Gastroesophageal sphincter (tissue), 4 donors: ENCODE results near the gene METTL25B. TPM values are rescaled to one million over a fixed set of nuclear protein-coding genes. Genes with fewer than 3 reads are reported as not detected.
A peak's percentile ranks its signal among the peaks of the same experiment; 100 is the strongest.
"Not testable (repeated sequence)": the region's sequence is repeated elsewhere in the genome, so short reads cannot be mapped to it uniquely, and the experiment has no call there.

Experiments
- ATAC-seq: fragments of 150-250 bp; one replicate; pipeline ENCODE4 v1.9.1; 2016; ENCODE audit warnings: mild to moderate bottlenecking, moderate library complexity
- H3K27ac ChIP-seq, 4 donors: fragments of 200-600 bp; sonication (generic) in 3 of 4; 1 replicate in 3 of 4; 2 replicates in 1 of 4; pipeline ENCODE4 v1.5.1; 2016 to 2019
- H3K27me3 ChIP-seq: fragments of 200-600 bp; sonication (generic); one replicate; pipeline ENCODE4 v1.5.1; 2019
- H3K36me3 ChIP-seq, 2 donors: fragments of 200-600 bp; sonication (generic); one replicate each; pipeline ENCODE4 v1.5.1; 2019; ENCODE audit warnings: control low read depth in 1 of 2
- H3K4me1 ChIP-seq, 3 donors: fragments of 200-600 bp; sonication (generic); 1 replicate in 2 of 3; 2 replicates in 1 of 3; pipeline ENCODE4 v1.5.1; 2016 to 2019; ENCODE audit warnings: control low read depth in 2 of 3
- H3K4me3 ChIP-seq, 2 donors: fragments of 200-600 bp; sonication (generic); one replicate each; pipeline ENCODE4 v1.5.1; 2019; ENCODE audit warnings: mild to moderate bottlenecking in 1 of 2, moderate library complexity in 1 of 2
- H3K9me3 ChIP-seq, 3 donors: fragments of 200-600 bp; sonication (generic); one replicate each; pipeline ENCODE4 v1.5.1; 2017 to 2019; ENCODE audit warnings: control low read depth in 2 of 3
- CTCF ChIP-seq, 4 experiments: fragments of 200-600 bp in 2 of 4; fragments of 450-650 bp in 2 of 4; sonication (generic) in 1 of 4; IDR thresholded peaks; one replicate each; pipeline ENCODE4 v1.5.1; 2017 to 2019; ENCODE audit warnings: antibody characterized with exemption in 4 of 4, mild to moderate bottlenecking in 2 of 4, moderate library complexity in 2 of 4
- EP300 ChIP-seq: sonication (generic); formaldehyde crosslinking; IDR thresholded peaks from one replicate; pipeline ENCODE4 v1.6.1; 2017; ENCODE audit warnings: antibody characterized with exemption, mild to moderate bottlenecking
- POLR2A ChIP-seq, 2 donors: fragments of 450-650 bp; IDR thresholded peaks; one replicate each; pipeline ENCODE4 v1.6.1; 2017; ENCODE audit warnings: antibody characterized with exemption in 2 of 2, mild to moderate bottlenecking in 2 of 2, moderate library complexity in 1 of 2
- POLR2AphosphoS5 ChIP-seq: sonication (generic); formaldehyde crosslinking; IDR thresholded peaks from one replicate; pipeline ENCODE4 v1.6.1; 2017; ENCODE audit warnings: antibody characterized with exemption
- WGBS, 2 donors: methylation state at CpG; one replicate each; pipeline ENCODE4 v1.1.5; 2018; ENCODE audit warnings: low coverage in 1 of 2; 5-methylcytosine and 5-hydroxymethylcytosine counted together
- total RNA-seq, 4 donors: library from RNA; depleted of rRNA; stranded (reverse); fragments of >200 nt; gene quantifications; one replicate each; pipeline ENCODE4 v1.1.0, GENCODE V29; 2016

Gene METTL25B
- total RNA-seq, 4 donors from 2014 or later, result 8.4 to 29.0 (median 17.4) TPM

DNA sequence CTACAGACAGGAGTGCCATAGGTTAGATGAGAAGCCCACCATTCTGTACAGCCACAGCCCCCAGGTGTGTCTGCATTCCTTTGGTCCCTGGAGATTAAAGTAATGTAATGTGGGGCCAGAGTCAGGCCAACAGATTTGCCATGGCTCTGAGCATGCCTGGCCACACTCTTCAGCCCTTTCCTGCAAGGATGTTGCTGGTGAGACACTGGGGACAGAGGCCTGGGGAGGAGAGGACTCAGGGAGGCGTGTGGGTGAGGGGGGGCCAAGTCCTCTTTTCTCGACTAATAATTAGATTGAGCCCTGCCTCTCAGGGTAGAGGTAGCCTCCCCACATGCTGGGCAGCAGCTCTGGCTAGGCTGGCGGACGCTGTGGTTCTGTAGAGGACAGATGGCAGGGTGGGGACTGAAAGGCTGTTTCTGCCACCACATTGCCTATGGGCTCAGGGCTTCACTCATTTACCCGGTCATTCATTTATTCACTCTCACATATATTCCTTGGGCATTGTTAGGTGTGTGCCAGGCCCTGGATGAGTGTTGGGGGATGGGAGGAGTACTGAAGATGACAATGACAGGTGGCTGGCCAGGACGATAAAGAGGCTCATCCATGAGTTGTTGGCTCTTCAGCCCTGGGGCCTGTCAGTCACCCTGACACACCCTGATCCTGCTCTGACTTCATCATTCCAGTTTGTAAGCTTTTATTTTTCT lies 32.0 kb downstream of the METTL25B start:
- no peak overlapping the region for H3K4me3 ChIP-seq
- no peaks in the 10 kb centered on the region for H3K27me3 ChIP-seq
- H3K9me3 ChIP-seq, result no peaks in the 10 kb centered on the region
- H3K27ac ChIP-seq, result no peak overlapping the region
- TF ChIP-seq CTCF (IDR thresholded peaks at IDR 0.05) (no peak), EP300 (no peak), POLR2AphosphoS5 (no peak), POLR2A (IDR thresholded peaks at IDR 0.05) (no peak)
- H3K36me3 ChIP-seq, result no peaks in the 10 kb centered on the region
- WGBS, 2 donors, result 55% methylated on average over 3 of the region's 6 CpGs; no CpG with 5 or more reads in 1 of the 2 donors
- no peaks in the 10 kb centered on the region for H3K4me1 ChIP-seq
- ATAC-seq, result no peak

GRCh38 chr1:156760796-156761104 lies 32.5 kb downstream of the METTL25B start:
- Histone ChIP-seq H3K36me3 (no peaks in the 10 kb centered on the region), H3K27me3 (no peaks in the 10 kb centered on the region), H3K27ac (no peak overlapping the region), H3K4me1 (peaks cover 0 to under 1% (median 0%) of the 10 kb centered on the region in 3 donors), H3K9me3 (no peaks in the 10 kb centered on the region), H3K4me3 (no peak overlapping the region)
- 100% methylated on average over 1 of the region's 4 CpGs; no CpG with 5 or more reads in 1 of the 2 donors for WGBS, 2 donors
- ATAC-seq, result no peak
- TF ChIP-seq CTCF (IDR thresholded peaks at IDR 0.05) (no peak), POLR2A (IDR thresholded peaks at IDR 0.05) (no peak), EP300 (no peak), POLR2AphosphoS5 (no peak)

GRCh38 chr1:156765136-156765535 lies 36.9 kb downstream of the METTL25B start:
- H3K4me3 ChIP-seq, H3K27me3 ChIP-seq, H3K9me3 ChIP-seq, H3K36me3 ChIP-seq, ATAC-seq, H3K27ac ChIP-seq: not testable (repeated sequence)
- H3K4me1 ChIP-seq, result peaks cover 0 to 34% (median 20%) of the 10 kb centered on the region in 3 donors
- 90 to 100% methylated on average over 4 to 6 of the region's 15 CpGs for WGBS, 2 donors

DNA sequence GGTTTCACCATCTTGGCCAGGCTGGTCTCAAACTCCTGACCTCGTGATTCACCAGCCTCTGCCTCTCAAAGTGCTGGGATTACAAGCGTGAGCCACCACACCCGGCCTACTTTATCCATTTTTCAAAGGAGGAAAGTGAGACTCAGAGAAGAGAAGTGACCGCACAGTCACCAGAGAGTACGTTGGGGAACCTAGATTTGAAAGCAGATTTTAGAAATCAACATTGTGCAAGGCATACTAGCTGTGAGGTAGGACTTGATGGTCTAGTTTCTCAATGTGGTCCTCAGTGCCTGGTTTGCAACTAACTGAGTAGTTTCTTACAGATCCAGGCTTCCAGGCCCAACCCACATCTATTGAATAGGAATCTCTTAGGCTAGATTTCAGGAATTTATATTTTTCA lies 37.4 kb downstream of the METTL25B start:
- no peak for ATAC-seq
- no peak for TF ChIP-seq POLR2A (IDR thresholded peaks at IDR 0.05)
- no peak for TF ChIP-seq EP300
- peaks cover 0 to 6% of the 10 kb centered on the region in 2 donors for H3K36me3 ChIP-seq
- H3K4me1 ChIP-seq, result peaks cover 0 to 39% (median 25%) of the 10 kb centered on the region in 3 donors
- H3K27ac ChIP-seq, result no peak overlapping the region
- WGBS, 2 donors, result 67 to 93% methylated on average over 2 to 3 of the region's 5 CpGs
- H3K4me3 ChIP-seq, result no peak overlapping the region
- H3K27me3 ChIP-seq, result no peaks in the 10 kb centered on the region
- H3K9me3 ChIP-seq, result no peaks in the 10 kb centered on the region

DNA sequence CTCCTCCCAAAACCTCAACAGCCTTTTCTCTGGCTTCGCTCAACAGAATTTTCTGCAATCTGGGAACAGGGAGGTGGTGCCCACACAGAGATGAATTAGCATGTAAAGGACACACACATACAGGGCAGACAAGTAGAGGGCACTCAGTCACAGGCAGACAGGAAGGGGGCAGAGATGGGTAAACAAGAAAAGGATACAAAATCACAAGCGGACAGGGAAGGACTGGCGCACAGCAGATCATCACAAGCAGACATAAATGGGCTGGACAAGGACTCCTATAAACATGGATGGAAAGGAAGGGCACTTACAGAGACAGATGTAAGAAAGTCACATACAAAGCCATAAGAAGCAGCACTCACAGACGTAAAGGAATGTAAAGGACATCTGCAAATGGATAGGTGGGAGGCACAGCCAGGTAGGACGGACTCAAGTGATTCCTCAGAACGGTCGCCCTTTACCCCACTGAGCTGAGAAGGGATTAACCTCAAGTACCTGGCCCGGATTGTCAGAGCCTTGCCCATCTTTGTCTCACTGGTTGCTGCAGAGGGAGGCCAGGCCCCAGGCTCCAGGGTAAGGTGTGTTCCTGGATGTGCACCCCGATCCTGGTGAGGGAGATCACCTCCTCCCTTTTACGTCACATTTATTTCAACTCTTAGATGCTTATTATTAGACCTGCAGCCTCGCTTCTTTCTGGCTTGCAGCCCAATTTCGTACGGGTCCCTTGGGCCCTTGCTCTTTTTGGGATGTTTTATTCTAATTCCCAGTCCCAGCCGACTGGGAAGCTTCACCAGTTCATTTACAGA lies 38.2 kb downstream of the METTL25B start:
- H3K4me1 ChIP-seq, result peaks cover 0 to 47% (median 33%) of the 10 kb centered on the region in 3 donors
- 2% methylated on average over 12 to 13 of the region's 14 CpGs for WGBS, 2 donors
- peak; percentile 13 for ATAC-seq

More for the DNA sequence above, 38.2 kb downstream of the METTL25B start:
- TF ChIP-seq CTCF (IDR thresholded peaks at IDR 0.05) (no peak), POLR2A (IDR thresholded peaks at IDR 0.05) (no peak), POLR2AphosphoS5 (no peak), EP300 (no peak)
- Histone ChIP-seq H3K36me3 (peaks cover 0 to 14% of the 10 kb centered on the region in 2 donors), H3K4me3 (peak overlapping the region; percentile 74 to 84), H3K27me3 (no peaks in the 10 kb centered on the region), H3K9me3 (no peaks in the 10 kb centered on the region), H3K27ac (peak overlapping the region; percentile 87 to 97 (median 92))
